NB4 (cell line): ENCODE measurements around the gene EHMT1.

Experiments used
- CTCF ChIP-seq: IDR thresholded peaks from one replicate; pipeline ENCODE4 v1.5.1; 2012; ENCODE audit warnings: low read depth, low read length
- MYC ChIP-seq: IDR thresholded peaks from 2 replicates; pipeline ENCODE4 v1.6.1; 2011; ENCODE audit warnings: low read depth, low read length
- POLR2A ChIP-seq: IDR thresholded peaks from 2 replicates; pipeline ENCODE4 v1.6.1; 2011; ENCODE audit warnings: mild to moderate bottlenecking; ENCODE audit not compliant: insufficient read length; ENCODE audit errors: extremely low read depth

- TF ChIP-seq CTCF, result no peak
- no peak for TF ChIP-seq POLR2A
- TF ChIP-seq MYC, result no peak
Measured at GRCh38 chr9:137580954-137581322, 37.9 kb upstream of the EHMT1 start.
